CD8-positive, alpha-beta memory T cell (primary cell): ENCODE measurements around the gene PAFAH1B2. TPM values are rescaled to one million over a fixed set of nuclear protein-coding genes. Genes with fewer than 3 reads are reported as not detected.
"Not testable (repeated sequence)": the region's sequence is repeated elsewhere in the genome, so short reads cannot be mapped to it uniquely, and the experiment has no call there.

Experiments
- CTCF ChIA-PET: fragments of 350-600 bp; sonication (Branson Sonifier 250); formaldehyde crosslinking; loops from one replicate; lab custom pipeline; 2021; ENCODE audit warnings: antibody characterized with exemption; lab: Charles Lee
- POLR2A ChIA-PET: fragments of 350-600 bp; sonication (Branson Sonifier 250); formaldehyde crosslinking; loops from one replicate; lab custom pipeline; 2021; ENCODE audit warnings: antibody characterized with exemption; lab: Charles Lee
- DNase-seq, 5 donors: peaks; one replicate each; pipeline versions ENCODE4 v3.0.0 to v3.0.0-alpha.2; 2020 to 2022; ENCODE audit warnings: mixed read lengths in 1 of 5
- H3K27ac ChIP-seq: one replicate; pipeline ENCODE4 v1.7.0; 2013; ENCODE audit warnings: low read depth, mild to moderate bottlenecking, low read length, moderate library complexity
- H3K27me3 ChIP-seq: 2 replicates; pipeline ENCODE4 v1.7.0; 2013; ENCODE audit warnings: low read length, mild to moderate bottlenecking; ENCODE audit not compliant: insufficient read depth, poor library complexity, severe bottlenecking
- H3K36me3 ChIP-seq: 2 replicates; pipeline ENCODE4 v1.7.0; 2013; ENCODE audit warnings: mild to moderate bottlenecking, low read length, moderate library complexity; ENCODE audit not compliant: insufficient read depth
- H3K4me1 ChIP-seq: 2 replicates; pipeline ENCODE4 v1.7.0; 2013; ENCODE audit warnings: mild to moderate bottlenecking, low read length, moderate library complexity; ENCODE audit not compliant: insufficient read depth
- H3K4me3 ChIP-seq: 2 replicates; pipeline ENCODE4 v1.7.0; 2013; ENCODE audit warnings: mild to moderate bottlenecking, low read length
- H3K9me3 ChIP-seq: 2 replicates; pipeline ENCODE4 v1.7.0; 2013; ENCODE audit warnings: mild to moderate bottlenecking, low read length
- H3K27ac Mint-ChIP-seq, 8 donors: one replicate each; pipeline ENCODE4 v1.8.0; 2020 to 2021; ENCODE audit warnings: mixed read lengths in 8 of 8, mild to moderate bottlenecking in 6 of 8, inconsistent platforms in 3 of 8, moderate library complexity in 3 of 8
- H3K27me3 Mint-ChIP-seq, 2 donors: one replicate each; pipeline ENCODE4 v1.8.0; 2020 to 2021; ENCODE audit warnings: mixed read lengths in 2 of 2, mild to moderate bottlenecking in 1 of 2, moderate library complexity in 1 of 2
- H3K36me3 Mint-ChIP-seq, 3 donors: one replicate each; pipeline ENCODE4 v1.8.0; 2020 to 2021; ENCODE audit warnings: mixed read lengths in 3 of 3, inconsistent platforms in 1 of 3, mild to moderate bottlenecking in 1 of 3
- H3K4me1 Mint-ChIP-seq, 3 donors: one replicate each; pipeline ENCODE4 v1.8.0; 2020 to 2021; ENCODE audit warnings: mixed read lengths in 3 of 3, inconsistent platforms in 1 of 3, mild to moderate bottlenecking in 1 of 3
- H3K4me3 Mint-ChIP-seq, 7 donors: one replicate each; pipeline ENCODE4 v1.8.0; 2020 to 2021; ENCODE audit warnings: mixed read lengths in 7 of 7, mild to moderate bottlenecking in 6 of 7, moderate library complexity in 4 of 7, inconsistent platforms in 2 of 7
- H3K9me3 Mint-ChIP-seq, 5 donors: one replicate each; pipeline ENCODE4 v1.8.0; 2020 to 2022; ENCODE audit warnings: mixed read lengths in 5 of 5, mild to moderate bottlenecking in 3 of 5, moderate library complexity in 2 of 5, inconsistent platforms in 1 of 5
- polyA plus RNA-seq: library from polyadenylated mRNA; unstranded; fragments of 300-500 nt; fragmentation: Illumina TruSeq; gene quantifications from one replicate; pipeline ENCODE4 v1.2.3, GENCODE V29; 2021
- total RNA-seq, 2 experiments: library from RNA; stranded (reverse); gene quantifications; one replicate each; pipeline ENCODE4 v1.2.3, GENCODE V29; 2021

Gene PAFAH1B2
- total and polyA plus RNA-seq, 3 experiments from 2014 or later = 15.9 to 84.5 (median 79.5) TPM

GRCh38 chr11:117183178-117183577 lies 39.1 kb downstream of the PAFAH1B2 start:
- H3K36me3 ChIP-seq, H3K9me3 ChIP-seq, H3K27me3 ChIP-seq, H3K4me3 Mint-ChIP-seq, H3K27me3 Mint-ChIP-seq, CTCF ChIA-PET, POLR2A ChIA-PET, H3K27ac ChIP-seq, H3K4me3 ChIP-seq, H3K27ac Mint-ChIP-seq, H3K9me3 Mint-ChIP-seq: not testable (repeated sequence)
- H3K4me1 ChIP-seq = peaks cover 23% of the 10 kb centered on the region
- peaks cover 0 to 41% (median 11%) of the 10 kb centered on the region in 3 donors for H3K36me3 Mint-ChIP-seq
- peaks cover 24 to 29% (median 29%) of the 10 kb centered on the region in 3 donors for H3K4me1 Mint-ChIP-seq
- peak in 1 of 5 donors; percentile 35 for DNase-seq

- Histone ChIP-seq H3K36me3 (peaks cover 9% of the 10 kb centered on the region), H3K4me1 (peaks cover 20% of the 10 kb centered on the region), H3K27ac (no peak overlapping the region), H3K27me3 (no peaks in the 10 kb centered on the region), H3K4me3 (no peak overlapping the region), H3K9me3 (no peaks in the 10 kb centered on the region)
- Mint-ChIP-seq H3K27me3 (no peaks in the 10 kb centered on the region), H3K4me1 (peaks cover 19 to 24% (median 24%) of the 10 kb centered on the region in 3 donors), H3K27ac (peak overlapping the region in 1 of 8 donors; percentile 18), H3K36me3 (peaks cover 0 to 43% (median 11%) of the 10 kb centered on the region in 3 donors), H3K9me3 (no peaks in the 10 kb centered on the region), H3K4me3 (peak overlapping the region in 1 of 7 donors; percentile 68)
- CTCF ChIA-PET = no interaction called here
- POLR2A ChIA-PET = no interaction called here
- peak in 1 of 5 donors; percentile 30 for DNase-seq
These were observed 39.8 kb downstream of the PAFAH1B2 start for GRCh38 chr11:117183724-117184349.

GRCh38 chr11:117185736-117186430 lies 41.8 kb downstream of the PAFAH1B2 start:
- no peak overlapping the region for H3K27ac ChIP-seq
- H3K4me3 Mint-ChIP-seq = no peak overlapping the region
- no peak overlapping the region for H3K4me3 ChIP-seq
- no peaks in the 10 kb centered on the region for H3K9me3 Mint-ChIP-seq
- H3K9me3 ChIP-seq = no peaks in the 10 kb centered on the region
- ChIA-PET POLR2A (interaction anchor here (0.6 kb wide), 2 partner anchors 59 to 230 kb away, joined by 4 to 14 read pairs; no protein-coding TSS in a partner anchor), CTCF (no interaction called here)
- H3K4me1 Mint-ChIP-seq = peaks cover 4 to 6% (median 5%) of the 10 kb centered on the region in 3 donors
- no peaks in the 10 kb centered on the region for H3K27me3 Mint-ChIP-seq
- peak overlapping the region in 3 of 8 donors; percentile 36 to 93 (median 81) for H3K27ac Mint-ChIP-seq
- no peaks in the 10 kb centered on the region for H3K27me3 ChIP-seq
- H3K36me3 ChIP-seq = peaks cover 18% of the 10 kb centered on the region
- H3K36me3 Mint-ChIP-seq = peaks cover 0 to 49% (median 11%) of the 10 kb centered on the region in 3 donors
- peak in 1 of 5 donors; percentile 9 for DNase-seq
- peaks cover 3% of the 10 kb centered on the region for H3K4me1 ChIP-seq

GRCh38 chr11:117186431-117186761 lies 42.3 kb downstream of the PAFAH1B2 start:
- peak in 1 of 5 donors; percentile 8 for DNase-seq
- ChIA-PET CTCF (no interaction called here), POLR2A (interaction anchor here (0.6 kb wide), 2 partner anchors 59 to 229 kb away, joined by 4 to 14 read pairs; no protein-coding TSS in a partner anchor)
- Histone ChIP-seq H3K4me1 (no peaks in the 10 kb centered on the region), H3K27me3 (no peaks in the 10 kb centered on the region), H3K9me3 (no peaks in the 10 kb centered on the region), H3K27ac (no peak overlapping the region), H3K36me3 (peaks cover 18% of the 10 kb centered on the region), H3K4me3 (no peak overlapping the region)
- no peaks in the 10 kb centered on the region for H3K27me3 Mint-ChIP-seq
- peaks cover 0 to under 1% (median 0%) of the 10 kb centered on the region in 3 donors for H3K4me1 Mint-ChIP-seq
- no peaks in the 10 kb centered on the region for H3K9me3 Mint-ChIP-seq
- H3K4me3 Mint-ChIP-seq = no peak overlapping the region
- peaks cover 0 to 46% (median 11%) of the 10 kb centered on the region in 3 donors for H3K36me3 Mint-ChIP-seq
- peak overlapping the region in 2 of 8 donors; percentile 66 to 92 for H3K27ac Mint-ChIP-seq

GRCh38 chr11:117187007-117187406 lies 42.9 kb downstream of the PAFAH1B2 start:
- peak in 1 of 5 donors; percentile 25 for DNase-seq
- peak overlapping the region in 3 of 8 donors; percentile 31 to 66 (median 36) for H3K27ac Mint-ChIP-seq
- Histone ChIP-seq H3K27ac (no peak overlapping the region), H3K36me3 (peaks cover 17% of the 10 kb centered on the region), H3K4me3 (no peak overlapping the region), H3K4me1 (no peaks in the 10 kb centered on the region), H3K27me3 (no peaks in the 10 kb centered on the region), H3K9me3 (no peaks in the 10 kb centered on the region)
- no peaks in the 10 kb centered on the region for H3K27me3 Mint-ChIP-seq
- H3K36me3 Mint-ChIP-seq = peaks cover 0 to 50% (median 11%) of the 10 kb centered on the region in 3 donors
- ChIA-PET POLR2A (no interaction called here), CTCF (no interaction called here)
- no peaks in the 10 kb centered on the region for H3K4me1 Mint-ChIP-seq
- H3K9me3 Mint-ChIP-seq = no peaks in the 10 kb centered on the region
- no peak overlapping the region for H3K4me3 Mint-ChIP-seq

GRCh38 chr11:117187428-117187798 lies 43.3 kb downstream of the PAFAH1B2 start:
- no peaks in the 10 kb centered on the region for H3K4me1 ChIP-seq
- Mint-ChIP-seq H3K27ac (peak overlapping the region in 2 of 8 donors; percentile 31 to 83), H3K9me3 (no peaks in the 10 kb centered on the region), H3K4me1 (no peaks in the 10 kb centered on the region), H3K36me3 (peaks cover 0 to 54% (median 11%) of the 10 kb centered on the region in 3 donors), H3K27me3 (no peaks in the 10 kb centered on the region), H3K4me3 (peak overlapping the region in 1 of 7 donors; percentile 54)
- peaks cover 13% of the 10 kb centered on the region for H3K36me3 ChIP-seq
- H3K27ac ChIP-seq = no peak overlapping the region
- H3K9me3 ChIP-seq = no peaks in the 10 kb centered on the region
- no peaks in the 10 kb centered on the region for H3K27me3 ChIP-seq
- ChIA-PET CTCF (no interaction called here), POLR2A (no interaction called here)
- no peak overlapping the region for H3K4me3 ChIP-seq
- DNase-seq = peak in 1 of 5 donors; percentile 26

GRCh38 chr11:117187799-117188481 lies 43.9 kb downstream of the PAFAH1B2 start:
- Mint-ChIP-seq H3K27ac (peak overlapping the region in 2 of 8 donors; percentile 33 to 72), H3K27me3 (no peaks in the 10 kb centered on the region), H3K36me3 (peaks cover 0 to 54% (median 11%) of the 10 kb centered on the region in 3 donors), H3K4me3 (no peak overlapping the region), H3K4me1 (no peaks in the 10 kb centered on the region), H3K9me3 (no peaks in the 10 kb centered on the region)
- CTCF ChIA-PET = no interaction called here
- Histone ChIP-seq H3K4me1 (no peaks in the 10 kb centered on the region), H3K27me3 (no peaks in the 10 kb centered on the region), H3K36me3 (peaks cover 9% of the 10 kb centered on the region), H3K4me3 (no peak overlapping the region), H3K27ac (no peak overlapping the region), H3K9me3 (no peaks in the 10 kb centered on the region)
- peak in 1 of 5 donors; percentile 39 for DNase-seq
- POLR2A ChIA-PET = no interaction called here
